Hematopoietic multipotent progenitor cell treated with erythropoietin and hydrocortisone succinate and interleukin-3 and kit ligand, for 4 days (in vitro differentiated cells): ENCODE results near the gene CSTB.

Experiments used
- DNase-seq: peaks from one replicate; pipeline ENCODE4 v3.0.0-alpha.2; 2015

CSTB gene

GRCh38 chr21:43748622-43749021 lies 27.5 kb downstream of the CSTB start:
- DNase-seq = no peak

- DNase-seq = no peak
Measured at GRCh38 chr21:43745772-43746517, 30.2 kb downstream of the CSTB start.

GRCh38 chr21:43744725-43745124 lies 31.4 kb downstream of the CSTB start:
- DNase-seq = no peak

- peak; percentile 63 for DNase-seq
Measured at GRCh38 chr21:43743947-43744346, 32.2 kb downstream of the CSTB start.

DNA sequence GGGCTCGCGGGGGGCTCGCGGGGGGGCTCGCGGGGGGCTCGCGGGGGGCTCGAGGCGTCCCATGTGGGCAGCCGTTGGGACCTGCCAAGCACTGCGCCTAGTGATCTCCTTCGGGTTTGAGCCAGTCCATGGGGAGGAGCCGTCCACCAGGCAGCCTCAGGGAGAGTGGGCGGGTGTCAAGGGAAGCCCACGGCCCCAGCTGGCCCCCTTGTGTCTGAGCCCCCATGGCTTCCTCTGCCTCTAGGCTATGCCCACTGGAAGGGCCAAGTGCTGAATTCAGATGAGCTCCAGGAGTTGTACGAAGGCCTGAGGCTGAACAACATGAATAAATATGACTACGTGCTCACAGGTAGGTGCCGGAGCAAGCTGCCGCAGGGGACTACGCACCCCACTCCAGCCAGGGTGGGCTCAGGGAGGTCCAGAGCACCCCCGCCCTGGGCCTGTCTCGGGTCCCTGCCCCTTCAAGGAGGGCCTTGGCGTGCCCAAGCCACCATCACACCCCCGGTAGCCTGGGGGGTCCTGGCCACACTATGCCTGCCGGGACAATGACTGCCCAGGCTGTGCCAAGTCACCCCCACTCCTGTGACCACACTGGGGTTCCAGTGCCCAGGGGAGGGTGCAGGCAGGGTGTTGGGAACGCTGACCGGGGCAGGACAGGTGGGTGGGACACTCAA lies 34.5 kb downstream of the CSTB start:
- no peak for DNase-seq

DNA sequence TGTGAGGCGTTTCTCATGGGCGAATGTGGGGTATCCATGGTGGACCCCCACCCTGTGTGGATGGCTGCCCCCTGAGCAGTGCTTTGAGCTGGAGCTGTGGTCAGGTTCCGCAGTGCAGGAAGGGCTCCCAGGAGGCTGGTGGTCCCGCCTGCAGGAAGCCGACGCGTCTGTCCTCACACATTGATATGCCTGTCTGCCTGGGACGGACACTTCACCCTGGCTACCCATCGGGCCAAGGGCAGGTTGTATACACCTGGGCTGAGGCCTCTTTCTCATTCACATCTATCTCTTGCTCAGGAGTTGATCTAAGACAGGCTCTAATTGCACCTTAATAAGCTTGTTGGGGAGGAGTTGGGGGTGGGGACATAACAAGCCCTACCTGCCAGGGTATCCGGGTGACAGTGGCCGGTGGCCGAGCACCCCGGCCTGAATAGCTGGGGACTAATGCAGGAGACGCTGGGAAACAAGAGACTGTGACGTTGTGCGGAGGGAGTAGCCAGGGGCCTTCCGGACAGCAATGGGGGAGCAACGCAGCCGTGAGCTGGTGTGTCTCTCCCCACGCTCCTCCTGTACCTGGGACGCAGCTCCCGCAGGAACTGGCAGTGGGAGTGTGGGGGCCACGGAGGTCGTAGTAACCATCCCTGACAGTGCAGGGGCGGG lies 35.5 kb downstream of the CSTB start:
- DNase-seq = no peak

GRCh38 chr21:43739621-43740435 lies 36.3 kb downstream of the CSTB start:
- DNase-seq = peak; percentile 61

DNA sequence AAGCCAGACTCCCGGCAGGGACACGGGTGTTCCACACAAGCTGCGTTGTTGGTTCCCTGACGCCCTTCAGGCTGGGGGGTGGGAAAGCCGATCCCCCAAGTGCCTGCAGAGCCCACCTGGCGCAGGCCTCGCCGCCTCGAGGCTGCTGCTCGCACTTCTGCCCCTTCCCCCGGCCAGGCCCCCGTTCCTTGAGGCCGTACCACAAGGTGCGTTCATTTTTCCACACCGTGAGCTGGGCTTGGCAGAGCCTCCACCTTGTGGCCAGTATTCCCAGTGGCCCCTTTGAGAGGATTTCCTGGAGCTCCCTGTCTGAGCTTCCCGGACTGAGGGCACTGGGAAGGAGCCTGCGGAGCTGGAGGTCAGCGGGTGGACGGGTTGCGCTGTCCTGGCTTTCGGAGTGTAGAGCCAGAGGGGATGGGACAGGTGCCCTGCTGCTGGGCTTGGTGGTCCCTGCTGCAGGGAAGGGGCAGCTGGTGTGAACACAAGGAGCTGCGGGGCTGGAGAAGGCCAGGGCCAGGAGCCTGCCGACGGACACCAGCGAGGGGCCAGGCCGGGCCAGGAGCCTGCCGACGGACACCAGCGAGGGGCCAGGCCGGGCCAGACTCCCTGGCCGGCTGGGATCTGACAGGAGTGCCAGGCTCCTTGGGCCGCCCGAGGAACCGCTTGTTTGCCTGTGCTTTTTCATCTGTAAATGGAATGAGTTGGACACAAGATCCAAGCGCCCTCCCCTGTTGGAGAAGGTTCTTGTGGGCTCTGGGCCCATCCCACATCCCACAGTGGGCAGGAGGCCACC lies 38.8 kb downstream of the CSTB start:
- DNase-seq = no peak

DNA sequence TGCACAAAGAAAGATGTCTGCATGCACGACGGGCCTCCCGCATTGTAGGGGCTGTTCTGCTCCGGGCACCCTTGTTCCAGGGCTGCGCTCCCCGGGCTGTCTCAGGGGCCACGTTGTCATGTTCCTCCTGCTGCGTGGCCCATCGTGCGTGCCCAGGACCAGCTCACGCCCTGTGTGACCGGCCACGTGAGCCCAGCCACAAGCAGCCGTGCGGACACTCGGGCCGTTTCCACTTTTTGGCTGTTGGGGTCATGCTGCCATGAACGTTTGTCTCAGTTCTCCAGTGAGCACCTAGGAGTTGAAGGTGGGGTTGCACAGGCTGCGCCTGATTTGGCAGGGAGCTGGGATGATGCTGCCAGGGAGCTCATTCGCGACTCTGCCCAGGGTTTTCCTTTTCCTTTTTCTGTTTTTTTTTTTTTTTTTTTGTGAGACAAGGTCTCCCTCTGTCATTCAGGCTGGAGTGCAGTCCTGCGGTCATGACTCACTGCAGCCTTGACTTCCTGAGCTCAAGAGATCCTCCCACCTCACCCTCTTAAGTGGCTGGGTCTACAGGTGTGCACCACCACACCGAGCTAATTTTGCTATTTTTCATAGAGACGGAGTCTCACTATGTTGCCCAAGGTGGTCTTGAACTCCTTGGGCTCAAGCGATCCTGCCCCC lies 39.8 kb downstream of the CSTB start:
- no peak for DNase-seq

GRCh38 chr21:43735236-43736091 lies 40.6 kb downstream of the CSTB start:
- no peak for DNase-seq

DNA sequence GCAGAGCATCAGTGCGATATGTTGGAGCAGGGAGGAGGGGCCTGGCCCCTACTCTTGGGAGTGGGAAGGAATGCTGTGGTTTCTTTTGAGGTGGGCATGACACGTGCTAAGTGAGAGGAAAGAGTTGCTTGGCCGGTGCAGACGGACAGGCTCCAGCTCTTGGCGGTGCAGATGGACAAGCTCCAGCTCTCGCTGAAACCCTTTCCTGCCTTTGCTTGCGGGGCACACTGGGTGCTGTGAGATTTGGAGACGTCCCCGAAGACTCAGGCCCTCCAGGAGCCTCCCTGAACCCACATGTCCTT lies 41.2 kb downstream of the CSTB start:
- no peak for DNase-seq

- peak; percentile 62 for DNase-seq
Measured at GRCh38 chr21:43734131-43734927, 41.8 kb downstream of the CSTB start.

DNA sequence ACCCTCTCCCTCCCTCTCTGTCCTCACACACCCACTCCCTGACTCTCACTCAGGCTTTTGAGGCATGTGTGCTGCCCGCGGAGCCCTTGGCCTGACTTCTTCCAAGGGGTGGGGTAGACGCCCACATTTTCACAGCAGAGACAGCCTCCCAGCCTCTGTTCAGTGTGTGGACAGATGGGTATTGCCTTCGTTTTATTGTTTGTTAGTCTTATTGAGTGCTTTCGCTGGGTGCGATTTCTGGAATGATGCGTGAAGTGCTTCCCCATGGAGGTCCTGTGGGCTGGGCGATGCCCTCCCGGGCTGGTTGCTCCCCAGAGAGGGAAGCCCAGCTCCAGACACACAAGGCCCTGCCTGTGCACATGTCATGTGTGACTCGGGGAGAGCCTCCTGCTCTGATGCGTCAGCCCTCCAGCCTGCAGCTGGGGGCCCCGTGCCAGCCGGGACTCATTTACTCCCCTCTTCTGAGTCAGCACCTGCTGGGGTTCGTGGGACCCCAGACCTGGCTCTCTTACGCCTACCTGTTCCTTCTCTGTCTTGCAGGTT lies 42.5 kb downstream of the CSTB start:
- DNase-seq = no peak

- no peak for DNase-seq
Measured at GRCh38 chr21:43733060-43733459, 43.0 kb downstream of the CSTB start.

DNA sequence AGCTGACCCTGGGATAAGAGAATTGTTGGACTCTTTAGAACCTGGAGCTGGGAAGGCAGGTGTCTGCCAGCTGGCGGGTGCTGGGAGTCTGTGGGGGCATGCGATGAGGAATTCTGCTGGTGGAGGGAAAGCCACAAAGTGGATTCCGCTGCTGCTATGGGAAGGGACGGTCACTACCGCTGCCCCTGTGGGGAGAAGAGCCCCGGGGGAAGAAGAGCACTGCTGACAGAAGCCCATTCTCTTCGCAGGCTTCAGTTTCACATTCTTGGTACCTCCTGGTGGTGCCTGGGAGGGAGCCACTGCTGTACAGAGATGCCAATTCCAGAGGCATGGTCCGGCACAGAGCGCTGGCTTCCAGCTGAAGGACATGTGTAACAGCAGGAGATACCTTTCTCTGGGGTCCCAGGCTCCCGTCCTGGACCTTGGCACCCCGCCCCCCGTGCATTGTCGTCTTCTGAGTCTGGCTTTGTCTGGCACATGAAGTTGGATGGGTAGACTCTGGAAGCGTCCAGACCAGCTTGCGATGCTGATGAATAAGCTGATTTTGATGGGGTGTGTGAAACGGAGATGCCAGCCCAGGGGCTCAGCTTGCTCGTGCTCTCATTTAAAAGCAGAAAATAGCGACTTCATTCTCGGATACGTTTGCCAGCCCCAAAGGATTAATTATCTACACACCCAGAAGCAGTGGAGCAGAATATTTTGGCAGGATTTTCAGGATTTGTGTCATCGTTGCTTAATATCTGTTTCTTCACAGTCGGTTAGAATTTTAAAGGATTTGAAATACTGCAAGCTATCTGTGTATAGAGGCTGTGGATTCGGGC lies 44.0 kb downstream of the CSTB start:
- no peak for DNase-seq

DNA sequence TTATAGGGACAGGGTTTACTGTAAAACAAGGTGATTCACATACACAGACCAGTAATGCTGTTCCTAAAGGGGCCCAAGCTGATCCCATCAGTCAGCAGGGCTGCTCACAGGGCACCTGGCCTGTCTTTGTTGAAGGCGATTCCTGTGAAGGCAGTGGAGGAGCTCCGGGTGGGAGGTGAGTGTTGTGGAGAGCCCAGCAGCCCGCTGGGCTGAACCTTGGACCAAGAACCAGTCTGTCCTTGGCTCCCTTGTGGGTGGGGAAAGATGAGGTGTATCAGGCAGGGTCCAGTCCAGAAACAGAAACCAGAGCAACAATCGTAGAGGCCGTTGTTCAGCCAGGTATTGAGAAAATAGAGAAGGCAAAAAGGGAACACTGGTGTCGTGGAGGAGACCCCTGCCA lies 44.6 kb downstream of the CSTB start:
- no peak for DNase-seq

DNA sequence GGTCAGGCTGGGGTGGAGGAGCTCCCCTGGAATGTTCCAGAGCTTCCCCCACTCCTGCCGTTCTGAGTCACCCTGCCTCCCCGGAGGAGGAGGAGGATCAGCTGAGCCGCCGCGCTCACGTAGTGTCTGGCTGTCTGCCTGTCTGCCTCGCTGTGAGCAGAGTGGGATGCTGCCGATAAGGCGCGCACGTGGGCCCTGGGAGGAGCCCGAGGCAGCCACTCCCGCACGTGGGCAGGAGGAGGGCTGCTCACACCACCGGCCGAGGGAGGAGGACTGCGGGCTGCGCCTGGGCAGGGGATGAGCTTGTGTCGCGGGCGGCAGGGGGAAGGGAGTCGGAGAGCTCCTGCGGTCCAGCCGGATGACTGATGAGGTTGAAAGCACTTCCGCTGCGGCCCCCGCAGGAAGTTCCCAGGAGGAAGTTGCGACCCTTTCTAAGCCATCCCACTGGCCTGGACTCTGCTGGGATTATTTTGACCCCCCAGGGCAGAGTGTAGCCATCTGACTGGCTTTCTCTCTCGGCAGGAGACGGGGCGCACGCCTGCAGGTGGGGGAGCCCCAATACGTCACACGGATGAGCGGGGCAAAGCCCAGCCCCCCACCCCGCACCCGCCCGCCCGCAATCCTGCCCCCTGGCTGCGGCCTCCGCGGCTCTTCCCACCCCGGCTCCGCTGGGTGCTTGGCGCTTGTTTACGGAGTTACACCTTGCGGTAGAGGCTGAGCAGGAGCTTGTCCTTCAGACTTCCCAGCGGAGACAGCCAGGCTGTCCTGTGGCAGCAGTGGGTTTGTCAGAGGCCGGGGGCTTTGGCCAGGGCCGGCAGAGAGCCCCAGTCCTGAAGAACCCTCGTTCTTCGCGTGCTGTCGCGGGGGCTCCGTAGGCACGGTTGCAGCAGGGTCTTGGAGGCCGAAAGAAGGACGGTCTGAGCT lies 47.4 kb downstream of the CSTB start:
- DNase-seq = peak; percentile 99

DNA sequence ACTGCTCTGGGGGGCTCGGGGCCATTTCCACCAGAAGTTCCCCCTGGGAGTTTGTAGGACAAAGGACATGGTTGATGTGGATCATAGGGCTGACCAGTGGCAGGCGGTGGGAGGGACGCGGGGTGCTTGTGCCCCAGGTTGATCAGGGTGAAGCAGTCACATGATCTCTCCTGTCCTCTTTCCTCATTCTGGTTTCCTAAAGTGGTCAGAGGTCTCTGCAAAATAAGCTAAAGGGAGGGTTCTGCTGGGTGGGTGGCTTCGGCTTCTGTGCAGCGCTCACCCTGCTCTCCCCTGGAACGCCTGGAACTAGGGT lies 48.0 kb downstream of the CSTB start:
- DNase-seq = no peak
